HG03354 (cell line): ENCODE results near the gene TYK2.
"Not testable (repeated sequence)": the region's sequence is repeated elsewhere in the genome, so short reads cannot be mapped to it uniquely, and the experiment has no call there.

ENCODE experiments used
- ATAC-seq: cut with Tn5 transposase; IDR thresholded peaks from one replicate; pipeline ENCODE4 v1.9.1; 2021; ENCODE audit warnings: mild to moderate bottlenecking; ENCODE audit not compliant: unreplicated experiment, poor library complexity, severe bottlenecking

The TYK2 gene

GRCh38 chr19:10408511-10409283 is 28.3 kb upstream of the TYK2 start:
- no peak for ATAC-seq

GRCh38 chr19:10407096-10407495 is 26.7 kb upstream of the TYK2 start:
- ATAC-seq: no peak

- no peak for ATAC-seq
Observed at GRCh38 chr19:10406191-10406590, 25.8 kb upstream of the TYK2 start.

DNA sequence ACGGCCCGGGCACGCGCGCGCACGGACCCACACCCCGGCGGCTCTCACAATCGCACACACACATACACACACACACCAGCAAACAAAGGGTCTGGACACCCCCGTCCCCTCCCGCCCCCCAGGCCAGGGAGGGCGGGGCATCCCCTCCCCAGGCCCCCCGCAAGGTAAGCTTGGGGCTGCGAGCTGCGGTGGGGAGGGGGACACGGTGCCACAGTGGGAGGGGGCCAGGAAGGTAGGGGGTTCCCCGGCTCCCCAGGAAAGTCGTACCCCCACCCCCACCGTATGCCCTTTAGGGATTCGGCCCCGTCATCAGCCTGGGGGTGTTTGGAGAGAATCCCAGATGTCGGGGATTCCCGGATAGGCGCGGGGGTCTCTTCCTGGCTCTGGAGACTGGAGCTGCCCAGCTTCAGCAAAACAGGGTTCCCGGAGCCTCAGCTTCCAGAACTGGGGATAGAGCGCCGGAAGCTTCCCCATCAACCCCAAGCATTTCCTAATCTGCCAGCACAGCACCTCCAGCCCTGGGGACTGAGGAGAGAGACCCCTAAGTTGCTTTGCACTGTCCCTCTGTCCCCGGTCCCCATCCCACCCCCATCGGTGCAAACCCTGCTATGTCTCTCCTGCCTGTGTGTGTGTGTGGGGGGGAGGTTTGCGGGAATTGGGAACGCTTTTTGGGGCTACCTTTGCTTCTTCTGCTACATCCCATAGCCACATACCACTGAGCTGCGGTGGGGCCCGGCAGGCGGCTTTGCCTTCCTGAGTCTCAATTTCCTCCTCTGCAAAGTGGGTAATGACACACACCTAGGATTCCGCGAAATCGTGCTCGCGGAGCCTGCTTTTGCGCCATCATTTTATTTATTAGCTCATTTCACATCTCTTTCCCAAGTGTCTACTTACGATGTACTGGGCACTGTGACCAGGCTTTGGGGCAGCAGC is 24.8 kb upstream of the TYK2 start:
- ATAC-seq: no peak

GRCh38 chr19:10403137-10404021 is 23.0 kb upstream of the TYK2 start, which contains the start of gene CDC37:
TSS of gene CDC37 (minus strand) at chr19:10403542. CDS start at chr19:10403479, 63 bp downstream.
- ATAC-seq: peak; percentile 81

GRCh38 chr19:10402441-10403038 is 22.2 kb upstream of the TYK2 start:
- no peak for ATAC-seq

DNA sequence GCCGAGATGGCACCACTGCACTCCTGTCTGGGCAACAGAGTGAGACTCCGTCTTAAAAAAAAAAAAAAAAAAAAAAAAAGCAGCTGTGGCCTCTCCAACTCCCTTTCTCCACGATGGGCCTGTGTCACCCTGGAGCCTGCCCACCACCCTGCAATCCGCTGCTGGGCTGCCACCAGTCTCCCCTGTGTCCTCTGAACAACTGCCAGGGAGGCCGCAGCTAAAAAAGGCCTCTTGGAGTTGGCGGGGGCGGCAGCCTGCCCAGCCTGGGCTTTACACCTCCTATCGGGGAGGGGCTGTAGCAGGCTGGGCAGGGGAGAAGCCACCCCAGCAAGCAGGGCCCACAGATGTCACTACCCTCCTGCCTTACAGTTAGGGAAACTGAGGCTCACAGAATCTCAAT is 19.5 kb upstream of the TYK2 start:
- no peak for ATAC-seq

GRCh38 chr19:10399340-10399739 is 19.0 kb upstream of the TYK2 start:
- not testable (repeated sequence) for ATAC-seq

DNA sequence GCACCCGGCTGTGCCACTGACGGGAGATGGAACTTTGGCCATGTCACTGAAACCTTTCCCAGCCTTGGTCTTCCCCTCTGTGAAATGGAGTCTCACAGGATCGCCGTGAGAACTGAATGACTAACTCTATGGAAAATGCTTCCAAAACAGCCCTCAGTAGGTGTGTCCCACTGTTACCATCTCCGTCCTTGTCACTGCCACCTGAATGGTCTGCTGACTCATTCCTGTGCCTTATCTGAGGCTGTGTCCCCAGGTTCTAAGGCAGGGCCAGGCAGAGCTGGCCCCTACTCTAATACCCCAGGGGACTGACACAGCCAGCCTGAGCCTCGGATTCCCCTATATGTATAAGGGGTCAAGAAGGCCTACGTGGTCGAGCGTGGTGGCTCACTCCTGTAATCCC is 18.4 kb upstream of the TYK2 start:
- ATAC-seq: no peak

DNA sequence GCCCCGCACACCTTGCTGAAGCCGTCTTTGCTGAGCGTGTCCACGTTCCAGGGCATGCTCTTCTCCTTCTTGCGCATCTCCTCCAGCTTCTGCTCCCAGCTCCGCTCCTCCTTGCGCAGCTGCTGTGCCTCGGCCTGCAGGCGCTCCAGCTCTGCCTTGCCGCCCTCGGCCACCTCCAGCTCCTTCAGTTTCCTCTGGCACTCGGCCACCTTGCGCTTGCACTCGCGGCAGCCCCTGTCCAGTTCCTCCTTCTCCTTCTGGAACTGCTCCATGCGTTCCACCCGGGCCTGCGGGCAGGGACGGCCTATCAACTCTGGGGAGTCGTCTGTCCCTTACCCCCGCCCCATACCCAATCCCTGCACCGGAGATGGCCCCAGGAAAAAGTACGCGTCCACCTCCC is 15.5 kb upstream of the TYK2 start:
- ATAC-seq: no peak

DNA sequence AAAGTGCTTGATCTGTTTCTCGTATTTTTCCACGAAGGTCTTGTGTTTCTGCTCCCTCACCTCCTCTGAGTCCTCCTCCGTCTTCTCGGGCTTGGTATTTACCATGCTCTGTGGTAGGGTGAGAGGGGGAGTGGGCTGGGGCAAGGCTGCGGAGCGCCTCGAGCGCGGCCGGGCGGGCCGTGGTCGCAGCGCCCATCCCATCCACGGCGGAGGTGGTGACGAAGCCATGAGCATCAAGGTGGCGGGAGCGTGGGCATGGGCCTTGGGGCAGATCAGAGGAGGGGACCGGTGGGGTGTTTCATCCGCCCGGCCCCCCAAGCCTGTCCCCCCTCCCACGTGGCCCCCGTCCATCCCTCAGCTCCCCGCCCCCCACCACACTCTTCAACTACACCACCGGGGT is 15.1 kb upstream of the TYK2 start:
- ATAC-seq: no peak

GRCh38 chr19:10395003-10395402 is 14.6 kb upstream of the TYK2 start:
- no peak for ATAC-seq

GRCh38 chr19:10393137-10393536 is 12.8 kb upstream of the TYK2 start:
- no peak for ATAC-seq

- ATAC-seq: no peak
Observed at GRCh38 chr19:10392120-10392519, 11.7 kb upstream of the TYK2 start.

DNA sequence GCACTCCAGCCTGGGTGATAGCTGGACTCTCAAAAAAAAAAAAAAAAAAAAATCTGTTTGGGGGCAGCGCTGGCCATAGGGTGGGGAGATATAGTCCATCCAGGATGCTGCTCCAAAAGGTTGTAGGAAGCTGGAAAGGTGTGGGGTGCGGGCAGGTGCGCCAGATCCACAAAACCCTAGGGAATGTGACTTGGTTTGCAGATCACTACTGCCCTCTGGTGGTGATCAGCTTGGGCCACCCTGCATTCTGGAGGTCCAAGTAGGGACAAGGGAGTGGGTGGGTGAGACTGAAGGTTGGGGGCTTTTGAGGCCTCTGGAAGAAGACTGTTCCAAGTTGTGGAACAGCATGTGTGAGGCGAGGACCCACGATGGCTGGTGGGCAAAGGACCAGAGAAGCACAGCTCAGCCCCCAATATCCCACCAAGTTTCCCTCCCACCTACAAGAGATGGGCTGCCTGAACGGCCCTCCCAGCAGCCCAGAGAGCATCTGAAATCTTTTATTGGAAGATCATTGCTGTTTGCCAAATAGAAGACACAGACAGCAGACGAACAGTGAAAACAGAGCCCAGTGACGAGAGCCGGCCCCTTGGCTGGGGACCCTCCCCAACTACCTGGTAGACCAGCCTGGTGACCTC is 10.4 kb upstream of the TYK2 start:
- no peak for ATAC-seq

DNA sequence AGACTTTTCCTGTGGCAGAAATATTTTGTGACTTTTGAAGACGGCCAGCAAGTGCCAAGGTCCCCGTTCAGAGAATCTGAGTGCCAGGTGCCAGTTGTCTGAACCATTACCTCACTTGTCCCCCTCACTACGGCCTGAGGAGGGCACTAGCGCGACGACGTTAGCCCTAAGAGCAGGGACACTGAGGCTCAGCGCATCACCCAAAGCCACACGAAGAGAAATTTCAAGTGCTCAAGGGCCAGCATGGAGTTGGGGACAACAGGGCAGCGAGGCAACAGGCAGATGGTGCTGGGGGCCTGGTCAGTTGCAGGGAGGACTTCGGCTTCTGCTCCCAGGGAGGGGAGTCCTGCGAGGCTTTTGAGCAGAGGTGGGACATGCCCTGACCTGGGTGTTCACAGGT is 9.5 kb upstream of the TYK2 start:
- no peak for ATAC-seq

DNA sequence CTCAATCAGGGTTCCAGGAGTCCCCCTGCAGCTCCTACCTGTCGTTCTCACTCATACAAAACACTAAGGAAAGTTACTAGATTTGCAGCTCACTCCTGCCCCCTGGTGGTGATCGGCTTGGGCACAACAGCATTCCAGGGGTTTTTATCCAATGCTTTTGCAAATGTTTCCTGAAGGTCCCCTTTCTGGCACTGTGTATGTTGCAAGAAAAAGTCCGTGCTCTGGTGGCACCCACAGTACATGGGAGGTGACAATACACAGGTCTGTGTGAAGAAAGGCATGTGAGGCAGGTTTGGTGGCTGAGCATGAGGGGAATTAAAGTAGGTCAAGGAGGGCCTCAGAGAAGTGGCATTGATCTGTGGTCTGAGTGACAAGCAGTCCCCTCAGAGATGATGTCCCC is 8.6 kb upstream of the TYK2 start:
- ATAC-seq: no peak

DNA sequence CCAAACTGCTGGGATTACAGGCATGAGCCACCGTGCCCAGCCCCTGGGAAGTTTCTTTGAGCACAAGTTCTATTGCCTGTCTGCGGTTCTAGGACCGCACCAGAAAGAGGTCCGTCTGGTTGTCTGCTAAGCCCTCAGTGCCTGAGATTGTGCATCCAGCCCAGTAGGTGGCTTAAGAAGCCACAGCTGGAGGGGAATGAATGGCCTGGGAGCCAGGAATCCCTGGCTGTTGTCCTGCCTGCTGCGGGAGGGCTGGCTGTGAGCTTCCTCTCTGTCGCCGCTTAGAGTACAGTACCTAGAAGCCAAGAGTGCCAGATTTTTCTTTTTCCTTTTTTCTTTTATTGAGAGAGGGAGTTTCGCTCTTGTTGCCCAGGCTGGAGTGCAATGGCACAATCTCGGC is 4.2 kb upstream of the TYK2 start:
- ATAC-seq: no peak

GRCh38 chr19:10383223-10383499 is 2.8 kb upstream of the TYK2 start:
- not testable (repeated sequence) for ATAC-seq
